ENCODE measurements around the gene MEIOB.

GRCh38 chr16:1878256-1878655 lies 6.3 kb upstream of the MEIOB start:
- no peak for TF ChIP-seq CTCF (conservative IDR thresholded peaks at IDR 0.05; ENCODE audit: low read depth, low read length)
- no peak for TF ChIP-seq EZH2 (IDR thresholded peaks at IDR 0.05; ENCODE audit: borderline replicate concordance, low read depth, low read length, poor library complexity, severe bottlenecking)
